Upper lobe of left lung (tissue), 6 donors: ENCODE results near the gene MRPS34. TPM values are rescaled to one million over a fixed set of nuclear protein-coding genes. Genes with fewer than 3 reads are reported as not detected.

Source experiments
- ATAC-seq, 2 donors: fragments of 200-7000 bp; cut with Tn5 transposase; one replicate each; pipeline ENCODE4 v1.9.1; 2022; ENCODE audit warnings: mild to moderate bottlenecking in 2 of 2, moderate library complexity in 2 of 2; ENCODE audit not compliant: low FRiP score in 2 of 2
- DNase-seq, 2 donors: peaks; one replicate each; pipeline ENCODE4 v3.0.0-alpha.2; 2019 to 2020
- H3K27ac ChIP-seq, 4 donors: fragments of 200-600 bp; sonication (generic); one replicate each; pipeline ENCODE4 v1.5.1; 2016 to 2019
- H3K27me3 ChIP-seq, 4 donors: fragments of 200-600 bp; sonication (generic); one replicate each; pipeline ENCODE4 v1.5.1; 2017 to 2019
- H3K36me3 ChIP-seq, 4 donors: fragments of 200-600 bp; sonication (generic); one replicate each; pipeline ENCODE4 v1.5.1; 2016 to 2019
- H3K4me1 ChIP-seq, 4 donors: fragments of 200-600 bp; sonication (generic); one replicate each; pipeline ENCODE4 v1.5.1; 2018 to 2019
- H3K4me3 ChIP-seq, 4 donors: fragments of 200-600 bp; sonication (generic); one replicate each; pipeline ENCODE4 v1.5.1; 2017 to 2019; ENCODE audit warnings: mild to moderate bottlenecking in 2 of 4, moderate library complexity in 1 of 4
- H3K9me3 ChIP-seq, 4 donors: fragments of 200-600 bp; sonication (generic); one replicate each; pipeline ENCODE4 v1.5.1; 2018 to 2019
- EP300 ChIP-seq, 4 donors: sonication (generic); formaldehyde crosslinking; IDR thresholded peaks; one replicate each; pipeline ENCODE4 v1.5.1; 2017; ENCODE audit warnings: antibody characterized with exemption in 4 of 4, control low read depth in 2 of 4
- POLR2A ChIP-seq, 4 donors: fragments of 450-650 bp; IDR thresholded peaks; one replicate each; pipeline ENCODE4 v1.5.1; 2016 to 2017; ENCODE audit warnings: antibody characterized with exemption in 4 of 4, mild to moderate bottlenecking in 2 of 4
- POLR2AphosphoS5 ChIP-seq, 2 donors: sonication (generic); formaldehyde crosslinking; IDR thresholded peaks; one replicate each; pipeline ENCODE4 v1.5.1; 2017; ENCODE audit warnings: antibody characterized with exemption in 2 of 2
- WGBS, 2 donors: methylation state at CpG; one replicate each; pipeline ENCODE4 v1.1.5; 2017 to 2018; 5-methylcytosine and 5-hydroxymethylcytosine counted together
- total RNA-seq, 6 donors: library from RNA; depleted of rRNA in 4 of 6; stranded (reverse); fragments of >200 nt in 4 of 6; gene quantifications; one replicate each; pipeline versions ENCODE4 v1.1.0 to v1.2.1, GENCODE V29; 2016 to 2021
- TF ChIP-seq, protein P1 (sequence below), 6 experiments: fragments of 450-650 bp in 4 of 6; fragments of 200-600 bp in 2 of 6; sonication (generic) in 2 of 6; IDR thresholded peaks; one replicate each; pipeline ENCODE4 v1.5.1; 2016 to 2019; ENCODE audit warnings: antibody characterized with exemption in 6 of 6
- donor health status: DM: no; HTN: no; CAD: no; lungs with moderate emphysema.
- donor health status: DM: no; HTN: yes; CAD: no; lungs with severe emphysema.

The MRPS34 gene
- total RNA-seq, 6 donors from 2014 or later = 49.2 to 91.7 (median 69.8) TPM

DNA sequence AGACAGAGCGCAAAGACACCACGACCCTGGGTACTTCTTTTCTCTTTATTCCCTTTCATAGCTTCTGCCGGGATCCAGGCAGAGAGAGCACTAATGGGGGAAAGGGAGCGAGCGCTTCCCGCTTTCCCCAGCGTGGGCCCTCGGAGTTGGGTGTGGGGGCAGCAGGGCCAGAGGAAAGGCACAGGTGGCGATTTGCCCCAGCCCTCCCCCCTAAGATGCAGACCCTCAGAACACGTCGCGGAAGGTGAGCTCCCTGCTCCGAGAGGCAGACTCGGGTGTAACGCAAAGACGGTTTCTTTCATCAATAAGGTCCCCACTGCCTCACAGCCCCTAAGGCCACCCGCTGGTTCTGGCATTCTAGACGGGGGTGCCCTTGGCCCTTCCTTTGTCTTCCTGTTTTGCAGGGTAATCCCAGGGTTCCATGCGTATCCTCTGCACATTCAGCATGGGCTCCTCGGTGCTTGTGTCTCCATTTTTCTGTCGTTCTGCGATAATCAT is 1.0 kb downstream of the MRPS34 start:
- no peak for ATAC-seq

DNA sequence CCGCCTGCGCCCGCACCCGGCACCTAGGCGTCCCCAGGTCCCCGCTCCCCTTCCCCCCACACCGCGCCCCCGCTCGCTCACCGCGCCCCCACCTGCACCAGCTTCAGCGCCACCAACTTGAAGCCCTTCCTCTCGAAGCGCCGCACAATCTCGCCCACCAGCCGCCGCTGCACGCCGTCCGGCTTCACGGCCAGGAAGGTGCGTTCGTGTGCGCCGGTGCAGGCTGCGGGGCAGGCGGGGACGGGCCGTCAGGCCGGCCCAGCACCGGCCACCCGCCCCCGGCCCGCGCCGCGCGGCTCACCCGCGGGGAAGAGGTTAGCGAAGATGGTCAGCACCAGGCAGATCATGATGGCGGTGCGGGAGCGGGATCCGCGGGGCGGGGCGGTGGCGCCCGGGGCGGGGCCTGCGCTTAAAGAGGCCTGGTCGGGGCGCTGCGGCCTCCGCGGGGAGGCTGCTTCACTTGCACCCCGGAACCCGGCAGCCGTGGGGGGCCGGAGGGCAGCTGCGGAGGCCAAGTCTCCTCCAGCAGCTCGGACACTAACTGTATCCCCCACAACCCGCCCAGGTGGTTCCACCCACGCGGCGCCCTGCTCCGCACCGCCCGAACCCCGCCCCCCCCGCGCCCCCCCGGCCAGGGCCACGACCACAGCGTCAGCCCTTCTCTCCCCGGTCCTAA is 1.6 kb downstream of the MRPS34 start, which contains the start of gene NME3:
Gene NME3, minus strand, starts transcription at position 356 of the 676 bp plus-strand sequence. Its CDS starts 9 bp downstream, at position 347.
- Histone ChIP-seq H3K9me3 (no peaks in the 10 kb centered on the region), H3K4me3 (peak within 1 kb of the TSS; percentile 74 to 99 (median 98)), H3K27ac (peak within 1 kb of the TSS; percentile 89 to 98 (median 94)), H3K4me1 (peaks cover 31 to 52% (median 37%) of the 10 kb centered on the region in 4 donors), H3K36me3 (peaks cover 4 to 51% (median 38%) of the 10 kb centered on the region in 4 donors), H3K27me3 (no peaks in the 10 kb centered on the region)
- TF ChIP-seq POLR2AphosphoS5 (IDR thresholded peaks at IDR 0.05) (no peak), EP300 (IDR thresholded peaks at IDR 0.05) (no peak), POLR2A (IDR thresholded peaks at IDR 0.05) (peak in 1 of 4 donors; percentile 7)
- TF ChIP-seq, protein P1, sequence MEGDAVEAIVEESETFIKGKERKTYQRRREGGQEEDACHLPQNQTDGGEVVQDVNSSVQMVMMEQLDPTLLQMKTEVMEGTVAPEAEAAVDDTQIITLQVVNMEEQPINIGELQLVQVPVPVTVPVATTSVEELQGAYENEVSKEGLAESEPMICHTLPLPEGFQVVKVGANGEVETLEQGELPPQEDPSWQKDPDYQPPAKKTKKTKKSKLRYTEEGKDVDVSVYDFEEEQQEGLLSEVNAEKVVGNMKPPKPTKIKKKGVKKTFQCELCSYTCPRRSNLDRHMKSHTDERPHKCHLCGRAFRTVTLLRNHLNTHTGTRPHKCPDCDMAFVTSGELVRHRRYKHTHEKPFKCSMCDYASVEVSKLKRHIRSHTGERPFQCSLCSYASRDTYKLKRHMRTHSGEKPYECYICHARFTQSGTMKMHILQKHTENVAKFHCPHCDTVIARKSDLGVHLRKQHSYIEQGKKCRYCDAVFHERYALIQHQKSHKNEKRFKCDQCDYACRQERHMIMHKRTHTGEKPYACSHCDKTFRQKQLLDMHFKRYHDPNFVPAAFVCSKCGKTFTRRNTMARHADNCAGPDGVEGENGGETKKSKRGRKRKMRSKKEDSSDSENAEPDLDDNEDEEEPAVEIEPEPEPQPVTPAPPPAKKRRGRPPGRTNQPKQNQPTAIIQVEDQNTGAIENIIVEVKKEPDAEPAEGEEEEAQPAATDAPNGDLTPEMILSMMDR (IDR thresholded peaks at IDR 0.05) = no peak
- WGBS, 2 donors = 0 to 1% methylated on average over 11 to 37 of the region's 79 CpGs
- peak; percentile 82 to 98 for DNase-seq
- peak; percentile 35 to 80 for ATAC-seq

More for the DNA sequence above, 1.0 kb downstream of the MRPS34 start:
- Histone ChIP-seq H3K27me3 (no peaks in the 10 kb centered on the region), H3K9me3 (no peaks in the 10 kb centered on the region), H3K27ac (peak overlapping the region; percentile 89 to 98 (median 94)), H3K4me3 (peak overlapping the region; percentile 74 to 99 (median 98)), H3K4me1 (peaks cover 31 to 52% (median 37%) of the 10 kb centered on the region in 4 donors), H3K36me3 (peaks cover 5 to 51% (median 38%) of the 10 kb centered on the region in 4 donors)
- no peak for DNase-seq
- 9 to 21% methylated on average over 19 to 22 of the region's 22 CpGs for WGBS, 2 donors
- TF ChIP-seq POLR2A (IDR thresholded peaks at IDR 0.05) = no peak
- no peak for TF ChIP-seq POLR2AphosphoS5 (IDR thresholded peaks at IDR 0.05)
- TF ChIP-seq, protein P1 (IDR thresholded peaks at IDR 0.05) = no peak
- no peak for TF ChIP-seq EP300 (IDR thresholded peaks at IDR 0.05)

DNA sequence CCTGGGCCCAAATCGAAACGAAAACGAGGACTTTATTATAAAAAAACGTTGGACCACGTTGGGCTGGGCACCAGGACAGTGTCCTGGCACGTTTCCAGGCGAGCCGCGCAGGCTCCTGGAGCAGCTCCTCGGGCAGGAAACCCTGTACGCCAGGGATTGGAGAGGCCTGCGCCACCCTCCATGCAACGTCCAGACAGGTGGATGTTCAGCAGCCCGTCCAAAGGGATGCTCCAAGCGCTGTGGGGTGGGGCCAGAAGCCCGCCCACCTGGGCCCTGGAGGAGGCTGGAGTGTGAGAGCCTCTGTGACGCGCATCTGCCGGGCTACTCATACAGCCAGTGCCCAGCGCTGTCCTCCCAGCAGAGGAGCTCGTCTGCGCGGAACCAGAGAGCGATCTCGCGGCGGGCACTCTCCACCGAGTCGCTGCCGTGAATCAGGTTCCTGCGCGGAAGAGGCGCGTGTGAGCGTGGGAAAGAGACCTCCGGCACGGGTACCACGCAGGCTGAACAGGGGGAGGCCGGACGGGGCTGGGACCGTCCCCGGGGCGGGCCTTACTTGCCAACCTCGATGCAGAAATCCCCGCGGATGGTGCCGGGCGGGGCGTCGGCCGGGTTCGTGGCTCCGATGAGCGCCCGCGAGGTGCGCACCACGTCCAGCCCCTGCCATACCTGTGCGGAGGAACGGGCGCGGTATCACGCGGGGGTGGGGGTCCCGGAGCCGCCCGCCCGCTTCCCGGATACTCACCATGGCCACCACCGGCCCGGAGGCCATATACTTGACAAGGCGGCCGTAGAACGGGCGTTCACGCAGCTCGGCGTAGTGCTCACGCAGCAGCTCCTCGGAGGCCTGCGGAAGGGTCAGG is 2.4 kb downstream of the MRPS34 start:
- Histone ChIP-seq H3K9me3 (no peaks in the 10 kb centered on the region), H3K27ac (peak overlapping the region; percentile 89 to 98 (median 94)), H3K36me3 (peaks cover 10 to 51% (median 37%) of the 10 kb centered on the region in 4 donors), H3K4me3 (peak overlapping the region; percentile 74 to 99 (median 98)), H3K4me1 (peaks cover 31 to 52% (median 37%) of the 10 kb centered on the region in 4 donors), H3K27me3 (no peaks in the 10 kb centered on the region)
- peak in 1 of 2 donors; percentile 22 for ATAC-seq
- TF ChIP-seq POLR2AphosphoS5 (IDR thresholded peaks at IDR 0.05) (peak in 1 of 2 donors; percentile 22), POLR2A (IDR thresholded peaks at IDR 0.05) (no peak)
- DNase-seq = peak; percentile 40 to 91
- 14 to 22% methylated on average over 10 to 53 of the region's 81 CpGs for WGBS, 2 donors

DNA sequence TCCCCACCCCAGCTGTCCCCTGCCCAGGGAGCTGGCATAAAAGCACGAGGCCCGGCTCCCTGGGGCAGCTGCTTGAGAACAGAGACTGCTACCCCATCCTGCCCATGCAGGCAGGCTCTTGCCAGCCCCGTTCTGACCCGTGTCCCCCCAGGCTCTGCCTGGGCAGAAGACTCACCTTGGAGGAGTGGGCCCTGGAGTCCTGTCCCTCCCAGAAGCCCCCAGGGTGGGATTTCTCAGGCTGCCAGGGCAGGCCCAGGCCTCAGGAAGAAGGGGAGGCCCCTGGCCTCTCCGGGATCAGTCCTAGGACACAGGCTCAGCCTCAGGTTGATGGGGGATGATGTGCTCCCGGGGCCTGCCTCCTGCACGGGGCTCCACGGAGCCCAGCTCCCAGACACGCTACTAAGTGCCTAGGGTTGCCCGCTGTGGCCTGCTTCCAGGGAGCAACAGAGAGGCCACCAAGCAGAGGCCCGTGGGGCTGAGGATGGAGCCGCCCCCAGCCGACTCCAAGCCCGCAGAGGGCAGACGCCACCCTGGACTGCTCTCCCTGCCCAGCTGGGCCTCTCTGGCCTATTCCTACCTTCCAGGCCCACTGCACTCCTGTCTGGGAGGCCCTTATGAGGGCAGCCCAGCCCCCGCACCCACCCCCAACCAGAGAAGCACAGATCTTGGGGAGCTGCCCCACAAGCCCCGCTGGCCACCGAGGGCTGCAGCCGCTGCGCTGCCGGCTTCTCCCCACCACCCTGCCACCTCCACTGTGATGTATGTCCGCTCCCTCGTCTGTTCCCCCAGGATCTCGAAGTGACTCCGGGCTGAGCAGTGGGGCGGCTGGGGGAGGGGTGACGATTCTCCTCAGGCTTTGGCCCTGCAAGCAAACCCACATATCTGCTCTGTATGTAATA is 3.3 kb downstream of the MRPS34 start:
- Histone ChIP-seq H3K27ac (peak overlapping the region; percentile 89 to 98 (median 94)), H3K9me3 (no peaks in the 10 kb centered on the region), H3K36me3 (peaks cover 14 to 52% (median 40%) of the 10 kb centered on the region in 4 donors), H3K4me3 (peak overlapping the region in 2 of 4 donors; percentile 74 to 96), H3K27me3 (no peaks in the 10 kb centered on the region), H3K4me1 (peaks cover 28 to 45% (median 32%) of the 10 kb centered on the region in 4 donors)
- TF ChIP-seq POLR2A (IDR thresholded peaks at IDR 0.05) = no peak
- ATAC-seq (no peak), DNase-seq (peak in 1 of 2 donors; percentile 83)
- 83 to 89% methylated on average over 8 to 15 of the region's 27 CpGs for WGBS, 2 donors

DNA sequence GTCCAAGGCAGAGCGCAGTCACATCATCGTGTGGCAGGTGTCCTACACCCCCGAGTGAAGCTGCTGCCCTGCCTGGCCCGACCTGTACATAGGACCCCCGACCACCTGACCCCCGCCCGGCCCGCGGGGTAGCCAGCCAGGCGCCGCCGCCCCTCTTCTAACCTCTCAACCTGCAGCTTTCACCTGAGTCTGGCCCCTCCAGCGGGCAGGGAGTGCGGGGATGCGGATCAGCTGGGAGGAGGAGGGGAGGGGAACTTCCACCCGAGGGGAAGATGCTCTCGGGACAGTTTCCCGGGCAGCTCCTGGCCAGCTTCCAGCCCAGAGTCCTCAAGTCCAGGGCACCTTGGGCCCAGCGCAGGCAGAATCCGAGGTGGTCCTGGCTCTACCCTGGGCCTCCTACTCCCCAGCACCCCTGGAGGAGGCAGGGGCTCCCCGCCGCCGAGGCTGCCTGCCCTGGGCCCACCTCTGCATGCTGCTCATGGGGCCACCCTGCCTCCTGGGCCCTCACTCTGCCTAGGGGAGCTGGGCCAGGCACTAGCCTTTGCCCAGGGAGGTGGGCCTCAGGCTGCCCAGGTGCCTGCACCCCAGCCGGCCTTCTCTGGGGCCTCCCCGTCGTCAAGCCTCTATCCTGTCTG is 4.0 kb downstream of the MRPS34 start:
- Histone ChIP-seq H3K4me3 (no peak overlapping the region), H3K27me3 (no peaks in the 10 kb centered on the region), H3K9me3 (no peaks in the 10 kb centered on the region), H3K27ac (peak overlapping the region in 1 of 4 donors; percentile 48), H3K4me1 (peaks cover 20 to 38% (median 25%) of the 10 kb centered on the region in 4 donors), H3K36me3 (peaks cover 14 to 59% (median 48%) of the 10 kb centered on the region in 4 donors)
- TF ChIP-seq POLR2AphosphoS5 (IDR thresholded peaks at IDR 0.05) = no peak
- TF ChIP-seq EP300 (IDR thresholded peaks at IDR 0.05) = no peak
- ATAC-seq = no peak
- WGBS, 2 donors = 79% methylated on average over 17 of the region's 26 CpGs
- peak in 1 of 2 donors; percentile 85 for DNase-seq
